HG02943 (cell line): ENCODE measurements around the gene FYCO1.

Experiments used
- ATAC-seq: cut with Tn5 transposase; IDR thresholded peaks from one replicate; pipeline ENCODE4 v1.9.1; 2021; ENCODE audit warnings: mild to moderate bottlenecking, low read depth, moderate library complexity; ENCODE audit not compliant: unreplicated experiment

Gene FYCO1

GRCh38 chr3:45947361-45947760 lies 48.3 kb downstream of the FYCO1 start:
- ATAC-seq = no peak

- ATAC-seq = no peak
Observed at GRCh38 chr3:45946875-45947274, 48.7 kb downstream of the FYCO1 start.

GRCh38 chr3:45946307-45946706 lies 49.3 kb downstream of the FYCO1 start:
- ATAC-seq = no peak

- ATAC-seq = no peak
Observed at GRCh38 chr3:45944830-45945620, 50.6 kb downstream of the FYCO1 start.

GRCh38 chr3:45943207-45943846 lies 52.3 kb downstream of the FYCO1 start, which contains the start of gene CXCR6:
Gene CXCR6 (plus strand): TSS chr3:45943464. CDS start chr3:45946482, 3,018 bp downstream.
- no peak for ATAC-seq

- no peak for ATAC-seq
Observed at GRCh38 chr3:45942051-45942825, 53.4 kb downstream of the FYCO1 start.

GRCh38 chr3:45940781-45941365 lies 54.8 kb downstream of the FYCO1 start:
- ATAC-seq = no peak

GRCh38 chr3:45940004-45940780 lies 55.4 kb downstream of the FYCO1 start:
- ATAC-seq = no peak

GRCh38 chr3:45939341-45939771 lies 56.3 kb downstream of the FYCO1 start:
- ATAC-seq = no peak

GRCh38 chr3:45938864-45939263 lies 56.8 kb downstream of the FYCO1 start:
- no peak for ATAC-seq

GRCh38 chr3:45938043-45938435 lies 57.6 kb downstream of the FYCO1 start:
- no peak for ATAC-seq

GRCh38 chr3:45937206-45938042 lies 58.2 kb downstream of the FYCO1 start:
- no peak for ATAC-seq

GRCh38 chr3:45936261-45936660 lies 59.4 kb downstream of the FYCO1 start:
- no peak for ATAC-seq

GRCh38 chr3:45933591-45933990 lies 62.0 kb downstream of the FYCO1 start:
- no peak for ATAC-seq

GRCh38 chr3:45932112-45932511 lies 63.5 kb downstream of the FYCO1 start:
- ATAC-seq = no peak

GRCh38 chr3:45931496-45931895 lies 64.1 kb downstream of the FYCO1 start:
- no peak for ATAC-seq

- no peak for ATAC-seq
Observed at GRCh38 chr3:45929042-45929679, 66.5 kb downstream of the FYCO1 start.

GRCh38 chr3:45927881-45928280 lies 67.7 kb downstream of the FYCO1 start:
- no peak for ATAC-seq

- ATAC-seq = no peak
Observed at GRCh38 chr3:45923755-45924154, 71.9 kb downstream of the FYCO1 start.
